A549 (cell line): ENCODE measurements around the gene ZP3. TPM values are rescaled to one million over a fixed set of nuclear protein-coding genes. Genes with fewer than 3 reads are reported as not detected.
A peak's percentile ranks its signal among the peaks of the same experiment; 100 is the strongest.
"Not testable (repeated sequence)": the region's sequence is repeated elsewhere in the genome, so short reads cannot be mapped to it uniquely, and the experiment has no call there.

ENCODE experiments used
- ATAC-seq, 2 experiments: fragments of 200-7000 bp in 1 of 2; fragments of >200 bp in 1 of 2; cut with Nextera tagmentation in 1 of 2; cut with Tn5 transposase in 1 of 2; 3 replicates each; pipeline versions ENCODE4 v1.8.0 to v1.9.1; 2018 to 2020; ENCODE audit warnings: mild to moderate bottlenecking in 1 of 2, moderate library complexity in 1 of 2
- CTCF ChIA-PET: fragments of 300-600 bp; sonication (Branson Sonifier 250); formaldehyde crosslinking; extraction: SDS; loops from one replicate; lab custom pipeline; 2021; ENCODE audit warnings: antibody characterized with exemption, inconsistent platforms; lab: Yijun Ruan, JAX
- POLR2A ChIA-PET: fragments of 350-600 bp; formaldehyde crosslinking; extraction: SDS; loops from one replicate; lab custom pipeline; 2021; ENCODE audit warnings: antibody characterized with exemption, inconsistent platforms; lab: Yijun Ruan, JAX
- DNase-seq, 2 experiments: peaks; one replicate each; pipeline versions ENCODE4 v3.0.0 to v3.0.0-alpha.2; 2011 to 2016; ENCODE audit warnings: low read depth in 1 of 2, low spot score in 1 of 2
- FAIRE-seq: peaks from 2 replicates; lab custom pipeline; 2011; peaks lifted over from hg19 to GRCh38; lab: Jason Lieb, UNC
- H3K27ac ChIP-seq, 2 experiments: fragments of >200 bp; sonication (Bioruptor Twin); formaldehyde crosslinking; 3 replicates each; pipeline ENCODE4 v1.5.1; 2016 to 2017
- H3K4me1 ChIP-seq: fragments of >200 bp; sonication (Bioruptor Twin); formaldehyde crosslinking; 3 replicates; pipeline ENCODE4 v1.6.1; 2016
- H3K4me2 ChIP-seq: fragments of >200 bp; sonication (Bioruptor Twin); formaldehyde crosslinking; 3 replicates; pipeline ENCODE4 v1.6.1; 2016
- H3K4me3 ChIP-seq: fragments of >200 bp; sonication (Bioruptor Twin); formaldehyde crosslinking; 3 replicates; pipeline ENCODE4 v1.5.1; 2016
- H3K9me3 ChIP-seq: fragments of >200 bp; sonication (Bioruptor Twin); formaldehyde crosslinking; 3 replicates; pipeline ENCODE4 v1.6.1; 2016
- BHLHE40 ChIP-seq: IDR thresholded peaks from 2 replicates; pipeline ENCODE4 v1.6.1; 2012; ENCODE audit warnings: low read depth, low read length, inconsistent platforms
- CBX2 ChIP-seq: fragments of 200-600 bp; sonication (generic); IDR thresholded peaks from 2 replicates; pipeline ENCODE4 v1.6.1; 2016; ENCODE audit warnings: low read depth, mild to moderate bottlenecking, borderline replicate concordance
- CHD4 ChIP-seq: fragments of 200-600 bp; sonication (generic); IDR thresholded peaks from 2 replicates; pipeline ENCODE4 v1.6.1; 2016; ENCODE audit warnings: antibody characterized with exemption, mild to moderate bottlenecking, borderline replicate concordance
- CTCF ChIP-seq: fragments of >200 bp; sonication (Bioruptor Twin); formaldehyde crosslinking; IDR thresholded peaks from 3 replicates; pipeline ENCODE4 v1.5.1; 2016
- ESRRA ChIP-seq: fragments of 150-350 bp; IDR thresholded peaks from 2 replicates; pipeline ENCODE4 v1.6.1; 2014; ENCODE audit warnings: mild to moderate bottlenecking, low read length, borderline replicate concordance
- FOSB ChIP-seq: fragments of 250-450 bp; sonication (Bioruptor Pico); IDR thresholded peaks from 2 replicates; pipeline ENCODE4 v1.5.0; 2020; ENCODE audit warnings: mild to moderate bottlenecking, moderate library complexity
- HEYL ChIP-seq: fragments of 250-450 bp; sonication (Bioruptor Pico); IDR thresholded peaks from 2 replicates; pipeline ENCODE4 v1.8.0; 2021; ENCODE audit warnings: mild to moderate bottlenecking, moderate library complexity
- HOXB5 ChIP-seq: fragments of 250-450 bp; sonication (Bioruptor Pico); IDR thresholded peaks from 2 replicates; pipeline ENCODE4 v1.5.0; 2020; ENCODE audit warnings: mild to moderate bottlenecking, moderate library complexity
- JUN ChIP-seq, 2 experiments: fragments of >200 bp; sonication (Bioruptor Twin); formaldehyde crosslinking; IDR thresholded peaks; 2 replicates in 1 of 2; 3 replicates in 1 of 2; pipeline ENCODE4 v1.6.1; 2016 to 2017
- MAZ ChIP-seq: fragments of 150-350 bp; IDR thresholded peaks from 2 replicates; pipeline ENCODE4 v1.6.1; 2014; ENCODE audit warnings: antibody characterized with exemption, low read depth, low read length, borderline replicate concordance
- NFE2L2 ChIP-seq: fragments of 150-350 bp; conservative IDR thresholded peaks from 2 replicates; pipeline ENCODE4 v1.6.1; 2014; ENCODE audit warnings: low read length
- PHF8 ChIP-seq: fragments of 200-600 bp; sonication (generic); IDR thresholded peaks from 2 replicates; pipeline ENCODE4 v1.6.1; 2016; ENCODE audit warnings: low read depth, mild to moderate bottlenecking, antibody characterized with exemption, moderate library complexity, borderline replicate concordance
- RARB ChIP-seq: fragments of 250-450 bp; sonication (Bioruptor Pico); IDR thresholded peaks from 2 replicates; pipeline ENCODE4 v1.8.0; 2021; ENCODE audit warnings: mild to moderate bottlenecking, moderate library complexity
- RCOR1 ChIP-seq: fragments of 150-350 bp; IDR thresholded peaks from 2 replicates; pipeline ENCODE4 v1.6.1; 2014; ENCODE audit warnings: antibody characterized with exemption, low read length, low read depth
- ZC3H11A ChIP-seq: fragments of 450-650 bp; IDR thresholded peaks from 2 replicates; pipeline ENCODE4 v1.6.1; 2014; ENCODE audit warnings: antibody characterized with exemption, mild to moderate bottlenecking
- ZNF302 ChIP-seq: fragments of 250-450 bp; sonication (Bioruptor Pico); IDR thresholded peaks from 2 replicates; pipeline ENCODE4 v1.9.0; 2021; ENCODE audit warnings: inconsistent platforms, mild to moderate bottlenecking, moderate library complexity
- ZSCAN20 ChIP-seq: fragments of 250-450 bp; sonication (Bioruptor Pico); IDR thresholded peaks from 2 replicates; pipeline ENCODE4 v1.8.0; 2022; ENCODE audit warnings: mild to moderate bottlenecking, moderate library complexity
- WGBS: methylation state at CpG from one replicate; pipeline ENCODE4 v1.1.6; 2017; ENCODE audit errors: missing lambda C conversion rate; 5-methylcytosine and 5-hydroxymethylcytosine counted together
- polyA plus RNA-seq, 4 experiments: library from polyadenylated mRNA; depleted of rRNA in 3 of 4; stranded (reverse); fragments of >200 nt; fragmentation: RNase III in 1 of 4; extraction: RNeasy Plus Mini Kit Qiagen cat#74134 plus additional on column Dnase treatment in 1 of 4; gene quantifications; 2 replicates in 3 of 4; 3 replicates in 1 of 4; pipeline ENCODE4 v1.2.3, GENCODE V29; 2011 to 2017
- TF ChIP-seq, protein P1 (sequence below): fragments of 200-600 bp; sonication (generic); IDR thresholded peaks from 2 replicates; pipeline ENCODE4 v1.6.1; 2016; ENCODE audit warnings: antibody characterized with exemption, mild to moderate bottlenecking, moderate library complexity

The ZP3 gene
- polyA plus RNA-seq, 2 of the 4 experiments (the other 2 are of a cell fraction) = 21.4 to 26.5 TPM

DNA sequence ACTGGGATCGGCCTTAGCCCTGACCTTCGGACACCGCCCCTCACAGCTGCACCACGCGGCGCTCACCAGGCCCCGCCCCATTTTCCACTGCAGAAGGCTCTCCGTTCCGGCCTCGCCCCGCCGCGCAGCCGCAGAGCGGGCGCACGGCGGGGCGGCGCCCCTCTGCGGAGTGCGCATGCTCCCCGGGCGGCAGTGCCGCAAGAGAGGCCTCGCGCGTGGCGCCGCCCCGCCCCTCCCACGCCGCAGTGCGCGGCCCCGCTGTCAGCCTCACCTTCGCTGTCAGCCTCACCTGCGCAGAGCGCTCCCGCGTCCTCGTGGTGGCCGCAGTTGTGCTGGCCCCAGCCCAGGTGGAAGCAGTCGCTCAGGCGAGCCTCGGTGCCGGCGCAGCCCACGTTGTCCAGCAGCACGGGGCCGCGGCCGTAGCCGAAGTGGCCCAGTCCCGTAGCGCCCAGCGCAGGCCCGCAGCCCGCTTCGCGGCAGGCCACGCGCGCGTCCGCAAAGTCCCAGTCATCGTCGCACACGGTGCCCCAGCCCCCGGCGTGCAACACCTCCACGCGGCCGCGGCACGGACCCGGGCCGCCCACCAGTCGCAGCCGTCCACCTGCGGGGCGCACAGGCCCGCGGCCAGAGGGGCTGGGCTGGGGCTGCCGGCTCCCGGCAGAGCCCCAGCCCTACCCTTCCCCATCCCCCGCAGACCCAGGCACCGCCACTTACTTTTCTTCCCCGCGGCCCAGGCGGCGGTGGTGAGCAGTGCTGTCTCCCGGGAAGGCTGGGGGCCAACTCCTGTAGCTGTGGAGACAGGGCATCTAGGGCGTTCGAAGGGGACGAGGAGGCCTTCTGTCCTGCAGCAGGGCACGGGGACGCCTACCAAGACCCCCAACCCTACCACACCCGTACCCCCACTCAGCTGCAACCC, 31.4 kb upstream of the ZP3 start (continued):
- TF ChIP-seq NFE2L2 (no peak), HEYL (0 out of 2 replicates have a peak, but pooled peaks have one; percentile 42), CHD4 (no peak), RCOR1 (no peak), ZNF302 (0 out of 2 replicates have a peak, but pooled peaks have one; percentile 36), FOSB (CRISPR knock-in tag) (no peak), JUN (IDR thresholded peaks at IDR 0.05) (peak in 1 of 2 experiments; percentile 87; a peak in 3 of 5 replicates), BHLHE40 (no peak)
- TF ChIP-seq, protein P1, sequence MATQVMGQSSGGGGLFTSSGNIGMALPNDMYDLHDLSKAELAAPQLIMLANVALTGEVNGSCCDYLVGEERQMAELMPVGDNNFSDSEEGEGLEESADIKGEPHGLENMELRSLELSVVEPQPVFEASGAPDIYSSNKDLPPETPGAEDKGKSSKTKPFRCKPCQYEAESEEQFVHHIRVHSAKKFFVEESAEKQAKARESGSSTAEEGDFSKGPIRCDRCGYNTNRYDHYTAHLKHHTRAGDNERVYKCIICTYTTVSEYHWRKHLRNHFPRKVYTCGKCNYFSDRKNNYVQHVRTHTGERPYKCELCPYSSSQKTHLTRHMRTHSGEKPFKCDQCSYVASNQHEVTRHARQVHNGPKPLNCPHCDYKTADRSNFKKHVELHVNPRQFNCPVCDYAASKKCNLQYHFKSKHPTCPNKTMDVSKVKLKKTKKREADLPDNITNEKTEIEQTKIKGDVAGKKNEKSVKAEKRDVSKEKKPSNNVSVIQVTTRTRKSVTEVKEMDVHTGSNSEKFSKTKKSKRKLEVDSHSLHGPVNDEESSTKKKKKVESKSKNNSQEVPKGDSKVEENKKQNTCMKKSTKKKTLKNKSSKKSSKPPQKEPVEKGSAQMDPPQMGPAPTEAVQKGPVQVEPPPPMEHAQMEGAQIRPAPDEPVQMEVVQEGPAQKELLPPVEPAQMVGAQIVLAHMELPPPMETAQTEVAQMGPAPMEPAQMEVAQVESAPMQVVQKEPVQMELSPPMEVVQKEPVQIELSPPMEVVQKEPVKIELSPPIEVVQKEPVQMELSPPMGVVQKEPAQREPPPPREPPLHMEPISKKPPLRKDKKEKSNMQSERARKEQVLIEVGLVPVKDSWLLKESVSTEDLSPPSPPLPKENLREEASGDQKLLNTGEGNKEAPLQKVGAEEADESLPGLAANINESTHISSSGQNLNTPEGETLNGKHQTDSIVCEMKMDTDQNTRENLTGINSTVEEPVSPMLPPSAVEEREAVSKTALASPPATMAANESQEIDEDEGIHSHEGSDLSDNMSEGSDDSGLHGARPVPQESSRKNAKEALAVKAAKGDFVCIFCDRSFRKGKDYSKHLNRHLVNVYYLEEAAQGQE = no peak
- TF ChIP-seq, all 56 proteins: peak for 19

- CTCF ChIA-PET = interaction anchor here (0.6 to 1.8 kb wide), 5 partner anchors 13 to 330 kb away, joined by 3 to 7 read pairs (median 3); partner anchors contain the start of gene YWHAG
- Histone ChIP-seq H3K4me2 (no peak overlapping the region), H3K4me1 (peaks cover 30% of the 10 kb centered on the region), H3K9me3 (no peaks in the 10 kb centered on the region), H3K27ac (peak overlapping the region; percentile 1 to 98; a peak in 3 of 6 replicates), H3K4me3 (no peak overlapping the region)
- FAIRE-seq = no peak
- DNase-seq = no peak
- no peak for TF ChIP-seq FOSB (CRISPR knock-in tag)
- TF ChIP-seq NFE2L2 = no peak
- no peak for TF ChIP-seq ESRRA
- ATAC-seq = no peak
- 93% methylated on average over 9 of the region's 9 CpGs for WGBS
- POLR2A ChIA-PET = interaction anchor here (1.1 to 3.1 kb wide), 2 partner anchors 35 to 77 kb away, joined by 3 to 18 read pairs; partner anchors contain the start of gene YWHAG
These were observed 29.8 kb upstream of the ZP3 start for GRCh38 chr7:76394957-76395356.

GRCh38 chr7:76395605-76395964, 29.2 kb upstream of the ZP3 start:
- H3K27ac ChIP-seq = peak overlapping the region; percentile 23 to 98; a peak in 3 of 6 replicates
- H3K4me1 ChIP-seq = peaks cover 30% of the 10 kb centered on the region
- WGBS = 85% methylated on average over 11 of the region's 11 CpGs
- DNase-seq, H3K9me3 ChIP-seq, H3K4me2 ChIP-seq, FAIRE-seq, ATAC-seq, H3K4me3 ChIP-seq, POLR2A ChIA-PET: not testable (repeated sequence)
- CTCF ChIA-PET = interaction anchor here (1.2 kb wide), 1 partner anchor 12 kb away, joined by 3 read pairs; no protein-coding TSS in a partner anchor

GRCh38 chr7:76395965-76396726, 28.6 kb upstream of the ZP3 start:
- peak overlapping the region; percentile 93; the same call in 1 of the 3 replicates for H3K4me2 ChIP-seq
- no peak overlapping the region for H3K4me3 ChIP-seq
- DNase-seq (peak in 1 of 2 experiments; percentile 60), ATAC-seq (no peak), FAIRE-seq (no peak)
- 72% methylated on average over 13 of the region's 13 CpGs for WGBS
- H3K27ac ChIP-seq = peak overlapping the region; percentile 92 to 98; a peak in 5 of 6 replicates
- H3K4me1 ChIP-seq = peaks cover 30% of the 10 kb centered on the region
- ChIA-PET CTCF (interaction anchor here (0.7 to 1.2 kb wide), 2 partner anchors 9 to 11 kb away, joined by 3 to 4 read pairs; no protein-coding TSS in a partner anchor), POLR2A (interaction anchor here (1.9 kb wide), 1 partner anchor 37 kb away, joined by 6 read pairs; the partner anchor contains the start of gene YWHAG)
- H3K9me3 ChIP-seq = no peaks in the 10 kb centered on the region
- TF ChIP-seq JUN (IDR thresholded peaks at IDR 0.05) (no peak), RARB (CRISPR knock-in tag) (no peak), ZC3H11A (no peak), NFE2L2 (no peak), CTCF (no peak), PHF8 (no peak), MAZ (no peak), ZSCAN20 (CRISPR knock-in tag) (no peak), CBX2 (no peak), HOXB5 (CRISPR knock-in tag) (no peak)
